NCI-H510A (cell line): ENCODE measurements around the gene PXYLP1.

Experiments
- DNase-seq: peaks from one replicate; lab custom pipeline; 2025; lab: John Stamatoyannopoulos, UW

Gene PXYLP1

GRCh38 chr3:141228395-141228794 lies 3.2 kb upstream of the PXYLP1 start:
- DNase-seq, result peak; percentile 13

GRCh38 chr3:141229132-141229531 lies 2.5 kb upstream of the PXYLP1 start:
- no peak for DNase-seq

- DNase-seq, result no peak
These were observed 1.3 kb upstream of the PXYLP1 start for GRCh38 chr3:141230293-141230692.

GRCh38 chr3:141231952-141232823 lies 563 bp downstream of the PXYLP1 start:
- DNase-seq, result no peak

GRCh38 chr3:141233457-141234161 lies 2.0 kb downstream of the PXYLP1 start:
- no peak for DNase-seq

GRCh38 chr3:141234283-141234682 lies 2.7 kb downstream of the PXYLP1 start:
- no peak for DNase-seq

- DNase-seq, result no peak
These were observed 4.1 kb downstream of the PXYLP1 start for GRCh38 chr3:141235661-141236171.

GRCh38 chr3:141236361-141236760 lies 4.7 kb downstream of the PXYLP1 start:
- DNase-seq, result no peak

- no peak for DNase-seq
These were observed 6.3 kb downstream of the PXYLP1 start for GRCh38 chr3:141237701-141238521.

- DNase-seq, result no peak
These were observed 8.1 kb downstream of the PXYLP1 start for GRCh38 chr3:141239511-141240281.

GRCh38 chr3:141240286-141240685 lies 8.7 kb downstream of the PXYLP1 start:
- DNase-seq, result no peak

GRCh38 chr3:141240687-141241615 lies 9.3 kb downstream of the PXYLP1 start:
- DNase-seq, result no peak

GRCh38 chr3:141241616-141242376 lies 10.2 kb downstream of the PXYLP1 start:
- no peak for DNase-seq

- no peak for DNase-seq
These were observed 10.9 kb downstream of the PXYLP1 start for GRCh38 chr3:141242377-141243092.

GRCh38 chr3:141243271-141243707 lies 11.7 kb downstream of the PXYLP1 start:
- DNase-seq, result no peak

GRCh38 chr3:141246224-141246957 lies 14.8 kb downstream of the PXYLP1 start:
- no peak for DNase-seq

- DNase-seq, result no peak
These were observed 15.3 kb downstream of the PXYLP1 start for GRCh38 chr3:141246958-141247301.

GRCh38 chr3:141248064-141248463 lies 16.4 kb downstream of the PXYLP1 start:
- no peak for DNase-seq
